Ovary (tissue), 3 donors: ENCODE data around the gene PCBP3.

Source experiments
- EP300 ChIP-seq: sonication (generic); formaldehyde crosslinking; IDR thresholded peaks from one replicate; pipeline ENCODE4 v1.6.1; 2017; ENCODE audit warnings: antibody characterized with exemption
- POLR2A ChIP-seq: fragments of 450-650 bp; IDR thresholded peaks from one replicate; pipeline ENCODE4 v1.6.1; 2017; ENCODE audit warnings: antibody characterized with exemption, mild to moderate bottlenecking, moderate library complexity
- TF ChIP-seq, protein P1 (sequence below), 3 donors: fragments of 450-650 bp in 2 of 3; fragments of 200-600 bp in 1 of 3; IDR thresholded peaks; one replicate each; pipeline versions ENCODE4 v1.5.1 to v1.8.0; 2016 to 2022; ENCODE audit warnings: antibody characterized with exemption in 3 of 3, mild to moderate bottlenecking in 1 of 3
- donor health status: DM: no; HTN: no; CAD: no.

DNA sequence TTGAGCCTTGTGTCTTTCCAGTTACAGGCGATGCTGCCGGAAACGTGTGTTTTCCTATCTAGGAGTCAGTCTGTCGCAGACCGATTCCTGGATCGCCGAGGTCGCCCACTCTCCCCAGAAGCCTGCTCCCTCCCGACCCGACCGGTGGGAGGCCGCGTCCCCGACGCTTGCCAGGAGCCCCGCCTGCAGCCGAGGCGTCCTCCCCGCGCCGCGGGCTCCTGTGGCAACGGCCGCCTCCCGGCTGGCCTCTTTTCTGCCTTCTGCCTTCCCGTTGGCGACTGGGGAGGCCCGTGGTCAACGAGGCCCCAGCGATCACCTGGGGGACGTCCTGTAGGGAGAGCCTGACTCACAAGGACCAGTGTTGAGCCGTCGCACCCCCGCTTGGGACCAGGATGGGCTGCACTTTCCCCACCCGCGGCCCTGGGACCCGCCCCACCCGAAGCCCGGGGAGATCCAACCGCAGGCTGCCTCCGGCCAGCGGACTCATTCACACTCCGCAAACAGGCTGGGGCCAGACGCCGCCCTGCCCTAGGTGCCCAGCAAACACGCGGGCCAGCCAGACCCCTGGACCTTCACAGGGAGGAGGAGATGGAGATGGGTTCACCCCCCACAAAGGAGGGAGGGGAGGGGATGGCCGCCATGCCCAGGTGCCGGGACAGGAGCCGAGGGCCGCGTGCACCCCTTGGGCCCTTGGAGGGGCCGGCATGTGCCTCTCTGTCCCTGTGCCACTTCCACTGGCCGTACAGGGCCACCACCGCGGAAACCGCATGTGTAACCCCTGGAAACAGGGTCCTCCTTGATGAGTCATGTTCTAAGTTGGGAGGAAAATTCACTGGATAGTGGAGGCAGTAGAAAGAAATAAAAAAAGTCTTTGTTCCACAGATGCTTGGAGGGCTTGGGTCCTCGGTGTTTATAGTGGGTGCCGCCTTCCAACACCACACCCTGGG lies 330.8 kb downstream of the PCBP3 start:
- TF ChIP-seq, protein P1, sequence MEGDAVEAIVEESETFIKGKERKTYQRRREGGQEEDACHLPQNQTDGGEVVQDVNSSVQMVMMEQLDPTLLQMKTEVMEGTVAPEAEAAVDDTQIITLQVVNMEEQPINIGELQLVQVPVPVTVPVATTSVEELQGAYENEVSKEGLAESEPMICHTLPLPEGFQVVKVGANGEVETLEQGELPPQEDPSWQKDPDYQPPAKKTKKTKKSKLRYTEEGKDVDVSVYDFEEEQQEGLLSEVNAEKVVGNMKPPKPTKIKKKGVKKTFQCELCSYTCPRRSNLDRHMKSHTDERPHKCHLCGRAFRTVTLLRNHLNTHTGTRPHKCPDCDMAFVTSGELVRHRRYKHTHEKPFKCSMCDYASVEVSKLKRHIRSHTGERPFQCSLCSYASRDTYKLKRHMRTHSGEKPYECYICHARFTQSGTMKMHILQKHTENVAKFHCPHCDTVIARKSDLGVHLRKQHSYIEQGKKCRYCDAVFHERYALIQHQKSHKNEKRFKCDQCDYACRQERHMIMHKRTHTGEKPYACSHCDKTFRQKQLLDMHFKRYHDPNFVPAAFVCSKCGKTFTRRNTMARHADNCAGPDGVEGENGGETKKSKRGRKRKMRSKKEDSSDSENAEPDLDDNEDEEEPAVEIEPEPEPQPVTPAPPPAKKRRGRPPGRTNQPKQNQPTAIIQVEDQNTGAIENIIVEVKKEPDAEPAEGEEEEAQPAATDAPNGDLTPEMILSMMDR (IDR thresholded peaks at IDR 0.05), result no peak
- TF ChIP-seq POLR2A (no peak), EP300 (no peak)
